ENCODE measurements around the gene MSI2.

MSI2 gene

GRCh38 chr17:57566721-57567120 lies 310.4 kb downstream of the MSI2 start:
- TF ChIP-seq JUND (IDR thresholded peaks at IDR 0.05; ENCODE audit: low read depth): no peak
- no peak for DNase-seq (ENCODE audit: low read depth in 1 of 2, low spot score in 1 of 2)
- in situ Hi-C loops (cut with HindIII; ENCODE audit: low pct_unique_long_range_greater_than_20kb, low sequenced_read_pairs): no loop called here

DNA sequence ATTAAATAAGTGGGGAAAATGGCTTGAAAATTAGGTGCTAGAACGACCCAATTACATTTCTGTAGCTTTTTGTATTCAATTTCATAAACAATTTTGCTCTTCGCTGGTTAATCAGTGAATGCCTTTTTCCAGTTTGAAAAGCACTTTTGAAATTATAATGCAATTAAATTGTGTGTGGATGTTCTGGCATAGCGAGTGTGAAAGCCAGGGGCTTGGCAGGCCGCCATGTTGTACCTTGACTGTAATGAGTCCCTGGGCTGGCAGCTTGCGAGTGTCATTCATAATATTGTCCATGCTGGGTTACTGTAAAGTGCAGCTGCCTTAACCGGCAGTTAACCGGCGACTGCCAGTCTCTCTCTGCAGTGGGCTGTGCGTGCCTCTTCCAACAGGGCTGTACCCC lies 310.9 kb downstream of the MSI2 start:
- no peak for TF ChIP-seq JUND (IDR thresholded peaks at IDR 0.05; ENCODE audit: low read depth)
- in situ Hi-C loops (cut with HindIII; ENCODE audit: low pct_unique_long_range_greater_than_20kb, low sequenced_read_pairs): no loop called here
- DNase-seq (ENCODE audit: low read depth in 1 of 2, low spot score in 1 of 2): no peak

DNA sequence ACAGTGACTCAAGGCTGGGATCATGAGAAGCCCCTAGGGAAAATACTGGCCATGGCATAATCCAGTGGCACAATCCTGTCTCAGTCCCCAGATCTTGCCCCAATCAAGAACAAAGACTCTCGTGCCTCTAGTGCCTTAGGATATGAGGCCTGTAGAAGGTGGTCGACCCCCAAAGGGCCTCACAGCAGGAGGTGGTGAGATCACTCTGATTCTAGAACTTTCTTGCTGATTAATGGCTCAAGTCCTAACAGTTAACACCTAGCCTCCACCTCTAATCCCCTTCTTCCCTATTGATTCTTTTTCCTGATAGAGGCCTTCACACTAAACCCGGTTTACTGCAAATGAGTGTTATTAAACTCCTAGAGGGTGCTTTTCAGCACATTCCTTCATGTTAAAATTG lies 312.0 kb downstream of the MSI2 start:
- in situ Hi-C loops (cut with HindIII; ENCODE audit: low pct_unique_long_range_greater_than_20kb, low sequenced_read_pairs): no loop called here
- no peak for DNase-seq (ENCODE audit: low read depth in 1 of 2, low spot score in 1 of 2)
- no peak for TF ChIP-seq JUND (IDR thresholded peaks at IDR 0.05; ENCODE audit: low read depth)

DNA sequence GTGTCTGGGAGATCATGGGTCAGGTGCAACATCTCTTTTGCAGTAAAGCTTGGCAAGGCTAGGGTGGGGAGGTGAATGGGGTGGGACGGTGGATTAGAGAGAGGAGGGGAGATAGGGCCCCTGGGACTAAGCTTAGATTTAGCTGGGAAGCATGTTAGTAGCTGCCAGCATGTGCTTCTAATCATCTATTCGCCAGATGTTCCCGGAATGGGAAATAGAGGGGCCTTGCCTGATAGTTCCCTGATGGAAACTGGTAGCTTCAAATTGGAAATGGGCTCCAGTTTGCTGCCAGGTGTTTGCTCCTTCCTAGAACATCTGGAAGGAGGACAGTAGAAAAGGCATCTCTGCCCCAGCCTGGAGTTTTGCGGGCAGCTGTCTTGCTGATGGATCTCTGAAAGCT lies 312.7 kb downstream of the MSI2 start:
- in situ Hi-C loops (cut with HindIII; ENCODE audit: low pct_unique_long_range_greater_than_20kb, low sequenced_read_pairs): no loop called here
- DNase-seq (ENCODE audit: low read depth in 1 of 2, low spot score in 1 of 2): no peak
- no peak for TF ChIP-seq JUND (IDR thresholded peaks at IDR 0.05; ENCODE audit: low read depth)

DNA sequence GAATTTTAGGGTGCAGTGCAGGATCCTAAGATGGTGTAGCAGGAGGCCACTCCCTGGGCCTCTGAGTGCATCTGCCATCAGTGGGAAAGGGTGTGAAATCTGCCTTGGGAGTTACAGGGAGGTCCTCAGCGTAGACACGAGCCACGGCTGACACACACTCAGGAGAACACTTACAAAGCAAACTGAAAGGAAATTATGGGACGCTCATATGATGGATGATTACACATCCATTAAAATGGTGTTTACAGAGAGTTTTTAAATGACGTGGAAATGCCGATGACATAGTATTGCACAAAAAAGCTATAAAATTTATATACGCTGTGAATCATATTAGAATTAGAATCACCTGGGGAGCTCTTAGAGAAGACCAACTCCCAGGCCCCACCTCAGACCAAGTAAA lies 313.5 kb downstream of the MSI2 start:
- in situ Hi-C loops (cut with HindIII; ENCODE audit: low pct_unique_long_range_greater_than_20kb, low sequenced_read_pairs): no loop called here
- TF ChIP-seq JUND (IDR thresholded peaks at IDR 0.05; ENCODE audit: low read depth): no peak
- DNase-seq (ENCODE audit: low read depth in 1 of 2, low spot score in 1 of 2): no peak

DNA sequence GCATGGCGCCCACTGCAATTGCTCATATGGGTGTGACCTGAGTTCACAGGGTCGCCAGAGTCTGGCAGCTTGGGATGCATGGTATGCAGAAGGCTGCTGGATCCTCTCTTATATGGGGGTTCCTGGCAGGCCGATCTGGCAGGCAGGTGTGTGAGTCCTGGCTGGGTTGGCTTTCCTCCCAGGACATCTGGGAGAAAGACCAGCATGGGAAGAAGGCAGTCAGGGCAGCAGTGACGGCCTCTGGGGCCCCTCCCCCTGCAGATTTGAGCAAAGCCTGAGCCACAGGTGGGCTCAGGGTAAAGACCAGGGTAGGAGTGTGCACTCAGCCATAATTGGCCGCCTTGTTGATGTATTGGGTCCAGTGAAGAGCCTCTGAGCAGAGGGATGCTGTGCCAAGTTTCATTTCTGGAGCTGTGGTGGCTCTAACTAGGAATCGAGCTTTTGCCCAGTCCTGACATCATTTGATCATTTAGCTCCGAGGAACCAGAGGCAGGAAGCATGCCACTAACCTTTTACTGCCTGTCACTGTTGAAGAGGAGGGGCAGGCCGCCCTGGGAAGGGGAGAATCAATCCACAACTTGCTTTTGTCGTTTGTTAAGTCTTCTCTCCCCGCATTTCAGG lies 314.5 kb downstream of the MSI2 start:
- DNase-seq (ENCODE audit: low read depth in 1 of 2, low spot score in 1 of 2): no peak
- no peak for TF ChIP-seq JUND (IDR thresholded peaks at IDR 0.05; ENCODE audit: low read depth)
- in situ Hi-C loops (cut with HindIII; ENCODE audit: low pct_unique_long_range_greater_than_20kb, low sequenced_read_pairs): no loop called here

GRCh38 chr17:57572062-57572461 lies 315.7 kb downstream of the MSI2 start:
- in situ Hi-C loops (cut with HindIII; ENCODE audit: low pct_unique_long_range_greater_than_20kb, low sequenced_read_pairs): no loop called here
- no peak for DNase-seq (ENCODE audit: low read depth in 1 of 2, low spot score in 1 of 2)
- no peak for TF ChIP-seq JUND (IDR thresholded peaks at IDR 0.05; ENCODE audit: low read depth)

- no peak for DNase-seq (ENCODE audit: low read depth in 1 of 2, low spot score in 1 of 2)
- no peak for TF ChIP-seq JUND (IDR thresholded peaks at IDR 0.05; ENCODE audit: low read depth)
- in situ Hi-C loops (cut with HindIII; ENCODE audit: low pct_unique_long_range_greater_than_20kb, low sequenced_read_pairs): no loop called here
Observed at GRCh38 chr17:57572600-57572999, 316.3 kb downstream of the MSI2 start.

GRCh38 chr17:57574040-57574513 lies 317.8 kb downstream of the MSI2 start:
- no peak for TF ChIP-seq JUND (IDR thresholded peaks at IDR 0.05; ENCODE audit: low read depth)
- no peak for DNase-seq (ENCODE audit: low read depth in 1 of 2, low spot score in 1 of 2)
- in situ Hi-C loops (cut with HindIII; ENCODE audit: low pct_unique_long_range_greater_than_20kb, low sequenced_read_pairs): no loop called here

DNA sequence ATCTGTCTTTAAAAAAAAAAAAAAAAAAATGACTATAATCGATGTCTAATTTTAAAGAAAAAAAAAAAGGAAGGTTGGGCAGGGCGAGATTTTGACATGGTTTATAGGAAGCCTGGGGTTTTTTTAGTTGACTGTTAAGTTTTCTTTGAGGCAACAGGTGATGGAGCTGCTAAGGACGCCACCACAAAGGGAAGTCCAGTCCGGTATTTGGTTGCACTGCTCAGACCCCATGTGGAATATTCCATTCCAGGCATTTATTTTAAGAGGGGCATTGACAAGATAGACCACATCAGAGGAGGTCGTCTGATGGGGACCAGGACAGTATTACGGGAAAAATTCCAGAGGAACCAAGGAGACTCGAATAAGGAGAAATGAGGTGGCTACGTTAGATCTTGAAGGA lies 320.4 kb downstream of the MSI2 start:
- TF ChIP-seq JUND (IDR thresholded peaks at IDR 0.05; ENCODE audit: low read depth): no peak
- in situ Hi-C loops (cut with HindIII; ENCODE audit: low pct_unique_long_range_greater_than_20kb, low sequenced_read_pairs): no loop called here
- DNase-seq (ENCODE audit: low read depth in 1 of 2, low spot score in 1 of 2): no peak

- no peak for TF ChIP-seq JUND (IDR thresholded peaks at IDR 0.05; ENCODE audit: low read depth)
- in situ Hi-C loops (cut with HindIII; ENCODE audit: low pct_unique_long_range_greater_than_20kb, low sequenced_read_pairs): no loop called here
- DNase-seq (ENCODE audit: low read depth in 1 of 2, low spot score in 1 of 2): no peak
Observed at GRCh38 chr17:57577751-57578607, 321.7 kb downstream of the MSI2 start.

DNA sequence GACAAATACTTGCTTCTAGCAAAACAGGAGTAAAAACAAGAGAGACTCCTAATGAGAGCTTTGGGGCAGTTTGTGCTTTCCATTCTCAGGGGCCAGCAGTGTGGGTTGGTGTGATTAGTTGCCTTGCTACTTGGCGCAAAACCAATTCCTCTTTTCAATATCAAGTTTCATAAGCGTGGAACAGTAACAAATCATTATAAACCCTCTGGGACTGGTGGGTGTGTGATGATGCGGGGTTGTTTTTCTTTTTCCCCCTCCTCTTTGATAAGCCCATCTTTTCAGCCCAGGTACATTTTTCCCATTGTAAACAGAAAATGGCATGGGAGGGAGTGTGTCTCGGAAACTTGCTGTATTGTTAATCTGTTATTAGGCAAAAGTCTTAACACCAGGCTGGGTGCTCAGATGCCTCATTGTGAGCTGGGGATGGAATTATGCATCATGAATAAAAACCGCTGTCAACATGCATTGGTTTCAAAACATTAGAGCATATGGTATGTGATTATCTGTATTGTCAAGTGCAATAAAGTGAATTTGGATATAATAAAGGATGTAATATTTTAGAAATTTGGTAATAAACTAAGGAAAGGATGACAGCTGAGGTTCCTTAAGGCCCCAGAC lies 322.4 kb downstream of the MSI2 start:
- DNase-seq (ENCODE audit: low read depth in 1 of 2, low spot score in 1 of 2): no peak
- in situ Hi-C loops (cut with HindIII; ENCODE audit: low pct_unique_long_range_greater_than_20kb, low sequenced_read_pairs): no loop called here
- no peak for TF ChIP-seq JUND (IDR thresholded peaks at IDR 0.05; ENCODE audit: low read depth)

GRCh38 chr17:57579245-57579644 lies 322.9 kb downstream of the MSI2 start:
- DNase-seq (ENCODE audit: low read depth in 1 of 2, low spot score in 1 of 2): no peak
- TF ChIP-seq JUND (IDR thresholded peaks at IDR 0.05; ENCODE audit: low read depth): no peak
- in situ Hi-C loops (cut with HindIII; ENCODE audit: low pct_unique_long_range_greater_than_20kb, low sequenced_read_pairs): no loop called here
